Lower leg skin (tissue), 3 donors: Measurements from ENCODE around the gene UNC13A.

Source experiments
- POLR2A ChIP-seq, 2 donors: fragments of 450-650 bp; IDR thresholded peaks; one replicate each; pipeline ENCODE4 v1.6.1; 2016 to 2017; ENCODE audit warnings: antibody characterized with exemption in 2 of 2, mild to moderate bottlenecking in 1 of 2, moderate library complexity in 1 of 2
- TF ChIP-seq, protein P1 (sequence below), 3 donors: fragments of 450-650 bp; IDR thresholded peaks; one replicate each; pipeline ENCODE4 v1.5.1; 2016; ENCODE audit warnings: antibody characterized with exemption in 3 of 3, mild to moderate bottlenecking in 3 of 3, moderate library complexity in 2 of 3

DNA sequence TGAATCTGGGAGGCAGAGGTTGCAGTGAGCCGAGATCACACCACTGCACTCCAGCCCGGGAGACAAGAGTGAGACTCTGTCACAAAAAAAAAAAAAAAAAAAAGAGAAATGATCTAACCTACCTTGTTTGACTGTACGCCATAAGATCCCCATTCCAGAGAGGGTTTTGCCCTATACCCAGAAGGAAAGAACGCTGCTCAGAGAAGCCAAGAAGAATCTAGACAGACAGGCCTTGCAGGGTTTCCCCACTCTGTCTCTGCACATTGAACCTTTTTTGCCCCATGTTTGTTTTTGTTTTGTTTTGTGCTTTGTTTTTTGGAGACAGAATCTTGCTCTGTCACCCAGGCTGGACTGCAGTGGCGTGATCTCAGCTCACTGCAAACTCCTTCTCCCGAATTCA is 23.7 kb upstream of the UNC13A start:
- TF ChIP-seq, protein P1, sequence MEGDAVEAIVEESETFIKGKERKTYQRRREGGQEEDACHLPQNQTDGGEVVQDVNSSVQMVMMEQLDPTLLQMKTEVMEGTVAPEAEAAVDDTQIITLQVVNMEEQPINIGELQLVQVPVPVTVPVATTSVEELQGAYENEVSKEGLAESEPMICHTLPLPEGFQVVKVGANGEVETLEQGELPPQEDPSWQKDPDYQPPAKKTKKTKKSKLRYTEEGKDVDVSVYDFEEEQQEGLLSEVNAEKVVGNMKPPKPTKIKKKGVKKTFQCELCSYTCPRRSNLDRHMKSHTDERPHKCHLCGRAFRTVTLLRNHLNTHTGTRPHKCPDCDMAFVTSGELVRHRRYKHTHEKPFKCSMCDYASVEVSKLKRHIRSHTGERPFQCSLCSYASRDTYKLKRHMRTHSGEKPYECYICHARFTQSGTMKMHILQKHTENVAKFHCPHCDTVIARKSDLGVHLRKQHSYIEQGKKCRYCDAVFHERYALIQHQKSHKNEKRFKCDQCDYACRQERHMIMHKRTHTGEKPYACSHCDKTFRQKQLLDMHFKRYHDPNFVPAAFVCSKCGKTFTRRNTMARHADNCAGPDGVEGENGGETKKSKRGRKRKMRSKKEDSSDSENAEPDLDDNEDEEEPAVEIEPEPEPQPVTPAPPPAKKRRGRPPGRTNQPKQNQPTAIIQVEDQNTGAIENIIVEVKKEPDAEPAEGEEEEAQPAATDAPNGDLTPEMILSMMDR (IDR thresholded peaks at IDR 0.05), result no peak
- TF ChIP-seq POLR2A (IDR thresholded peaks at IDR 0.05), result no peak
